Fibroblast of villous mesenchyme (primary cell): Measurements from ENCODE around the gene KLK15. TPM values are rescaled to one million over a fixed set of nuclear protein-coding genes. Genes with fewer than 3 reads are reported as not detected.

ENCODE experiments used
- DNase-seq: peaks from one replicate; pipeline ENCODE4 v3.0.0-alpha.2; 2010; ENCODE audit warnings: low read depth
- H3K4me3 ChIP-seq: 2 replicates; pipeline ENCODE4 v1.5.1; 2011; ENCODE audit warnings: low read depth, mild to moderate bottlenecking, low read length
- total RNA-seq: library from RNA; depleted of rRNA; stranded (reverse); fragments of >200 nt; gene quantifications from 2 replicates; pipeline ENCODE4 v1.2.3, GENCODE V29; 2012
- TF ChIP-seq, protein P1 (sequence below): IDR thresholded peaks from 2 replicates; pipeline ENCODE4 v1.5.1; 2012; ENCODE audit warnings: low read depth, mild to moderate bottlenecking, low read length; ENCODE audit not compliant: insufficient read depth

Gene KLK15
- total RNA-seq, 1 donor, result not detected

DNA sequence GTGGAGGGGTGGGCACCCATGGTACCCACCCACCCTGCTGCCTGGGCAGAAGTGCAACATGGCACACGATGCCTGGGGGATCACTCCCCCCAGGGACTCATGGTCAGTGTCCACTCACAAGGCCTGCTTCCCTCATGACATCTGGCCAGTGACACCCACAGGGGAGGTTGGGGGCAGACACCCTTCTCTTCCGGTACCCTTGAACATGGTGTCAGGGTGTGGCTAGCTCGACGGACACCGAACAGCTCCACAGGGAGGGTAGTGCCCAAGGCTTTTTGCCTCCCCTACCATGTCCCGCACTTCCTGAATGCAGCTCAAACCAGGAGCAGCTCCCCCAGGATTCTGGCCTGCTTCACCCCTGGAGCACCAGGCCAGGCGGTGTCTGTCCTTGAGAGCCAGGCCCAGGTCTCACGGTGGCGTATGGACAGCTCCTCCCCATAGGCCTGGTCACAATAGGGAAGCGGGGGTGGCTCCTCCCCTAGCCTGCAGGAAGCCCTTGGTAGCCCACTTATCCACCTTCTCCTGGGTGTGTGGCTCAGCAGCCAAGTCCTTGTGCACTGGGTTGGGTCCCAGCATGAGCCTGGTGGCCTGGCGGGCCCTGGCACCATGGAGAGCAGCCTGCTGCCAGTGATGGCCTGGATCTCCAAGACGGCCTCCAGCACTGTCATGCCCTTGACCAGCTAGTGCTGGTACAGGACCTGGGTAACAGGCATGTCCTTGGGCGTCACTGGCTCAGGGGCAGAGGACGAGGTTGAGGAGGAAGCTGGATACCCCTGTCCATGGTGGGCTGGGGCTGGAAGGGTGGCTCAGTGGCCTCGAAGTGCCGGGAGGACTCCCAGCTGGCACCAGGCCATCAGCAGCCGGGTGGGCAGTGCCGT is 35.4 kb downstream of the KLK15 start:
- TF ChIP-seq, protein P1, sequence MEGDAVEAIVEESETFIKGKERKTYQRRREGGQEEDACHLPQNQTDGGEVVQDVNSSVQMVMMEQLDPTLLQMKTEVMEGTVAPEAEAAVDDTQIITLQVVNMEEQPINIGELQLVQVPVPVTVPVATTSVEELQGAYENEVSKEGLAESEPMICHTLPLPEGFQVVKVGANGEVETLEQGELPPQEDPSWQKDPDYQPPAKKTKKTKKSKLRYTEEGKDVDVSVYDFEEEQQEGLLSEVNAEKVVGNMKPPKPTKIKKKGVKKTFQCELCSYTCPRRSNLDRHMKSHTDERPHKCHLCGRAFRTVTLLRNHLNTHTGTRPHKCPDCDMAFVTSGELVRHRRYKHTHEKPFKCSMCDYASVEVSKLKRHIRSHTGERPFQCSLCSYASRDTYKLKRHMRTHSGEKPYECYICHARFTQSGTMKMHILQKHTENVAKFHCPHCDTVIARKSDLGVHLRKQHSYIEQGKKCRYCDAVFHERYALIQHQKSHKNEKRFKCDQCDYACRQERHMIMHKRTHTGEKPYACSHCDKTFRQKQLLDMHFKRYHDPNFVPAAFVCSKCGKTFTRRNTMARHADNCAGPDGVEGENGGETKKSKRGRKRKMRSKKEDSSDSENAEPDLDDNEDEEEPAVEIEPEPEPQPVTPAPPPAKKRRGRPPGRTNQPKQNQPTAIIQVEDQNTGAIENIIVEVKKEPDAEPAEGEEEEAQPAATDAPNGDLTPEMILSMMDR, result no peak
- no peak for DNase-seq
- no peak overlapping the region for H3K4me3 ChIP-seq

DNA sequence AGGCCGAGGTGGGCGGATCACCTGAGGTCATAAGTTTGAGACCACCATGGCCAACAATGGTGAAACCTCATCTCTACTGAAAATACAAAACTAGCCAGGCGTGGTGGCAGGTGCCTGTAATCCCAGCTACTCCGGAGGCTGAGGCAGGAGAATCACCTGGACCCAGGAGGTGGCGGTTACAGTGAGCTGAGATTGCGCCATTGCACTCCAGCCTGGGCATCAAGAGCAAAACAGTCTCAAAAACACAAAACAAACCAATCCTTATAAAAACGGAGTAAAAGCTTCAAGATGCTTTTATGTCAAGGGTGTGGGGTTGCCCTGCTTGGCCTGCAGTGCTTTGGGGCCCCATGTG is 36.0 kb downstream of the KLK15 start:
- no peak for DNase-seq
- TF ChIP-seq, protein P1, result no peak
- no peak overlapping the region for H3K4me3 ChIP-seq

DNA sequence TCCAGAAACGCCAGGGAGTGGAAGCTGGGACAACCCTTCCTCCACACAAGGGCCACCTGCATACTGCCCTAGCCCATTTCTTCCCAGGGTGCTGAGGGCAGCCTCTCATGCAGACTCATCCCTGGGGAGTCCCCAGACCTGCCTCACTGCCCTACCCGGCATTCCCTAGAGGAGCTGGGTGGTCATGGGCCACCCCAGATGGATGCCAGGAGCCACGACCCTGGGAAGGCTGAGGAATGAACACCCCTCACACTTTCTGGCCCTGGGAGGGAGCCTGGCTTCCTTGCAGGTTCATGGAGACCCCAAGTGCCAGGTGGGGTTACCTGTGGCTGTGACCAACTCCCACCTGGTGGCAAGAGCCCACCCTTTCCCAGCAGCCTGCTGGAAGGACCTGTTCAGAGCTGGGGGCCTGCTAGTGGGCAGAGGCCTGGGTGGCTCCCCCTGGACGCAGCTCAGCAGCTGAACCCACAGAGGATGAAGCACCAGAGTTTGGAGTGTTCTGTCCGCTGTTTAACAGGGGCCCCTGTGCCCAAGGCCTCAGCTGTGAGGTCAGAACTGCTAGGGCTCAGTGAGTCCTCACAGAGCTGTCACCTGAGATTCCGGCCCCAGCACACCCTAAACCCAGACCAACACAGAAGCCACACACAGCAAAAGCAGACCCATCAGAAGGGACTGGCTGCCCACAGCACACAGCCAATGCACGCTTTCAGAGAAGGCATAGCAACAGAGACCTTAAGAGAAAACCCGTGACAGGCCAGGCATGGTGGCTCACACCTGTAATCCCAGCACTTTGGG is 36.5 kb downstream of the KLK15 start:
- TF ChIP-seq, protein P1, result no peak
- no peak overlapping the region for H3K4me3 ChIP-seq
- no peak for DNase-seq

DNA sequence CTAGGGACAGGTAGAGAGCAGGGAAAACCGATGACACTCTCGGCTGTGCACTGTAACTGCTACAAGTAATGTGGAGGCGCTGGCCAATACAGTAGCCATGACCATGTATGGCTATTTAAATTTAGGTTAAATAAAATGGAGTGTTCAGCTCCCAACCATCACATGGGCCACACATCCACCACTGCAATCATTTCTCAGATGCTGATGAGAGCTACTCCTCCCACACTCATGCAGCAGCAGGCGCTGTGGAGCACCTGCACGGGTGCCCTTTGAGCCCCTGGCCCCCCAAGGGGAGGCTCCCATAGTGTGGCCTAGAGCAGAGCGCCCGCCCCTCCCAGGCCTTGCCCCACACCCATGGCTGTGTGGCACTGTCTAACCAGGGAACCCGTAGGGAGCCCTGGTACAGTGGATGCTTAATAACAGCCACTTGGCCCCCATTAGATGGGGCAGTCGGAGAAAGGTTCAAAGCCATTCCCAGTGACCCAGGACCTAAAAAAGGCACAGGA is 37.2 kb downstream of the KLK15 start:
- no peak overlapping the region for H3K4me3 ChIP-seq
- DNase-seq, result no peak
- TF ChIP-seq, protein P1, result no peak

DNA sequence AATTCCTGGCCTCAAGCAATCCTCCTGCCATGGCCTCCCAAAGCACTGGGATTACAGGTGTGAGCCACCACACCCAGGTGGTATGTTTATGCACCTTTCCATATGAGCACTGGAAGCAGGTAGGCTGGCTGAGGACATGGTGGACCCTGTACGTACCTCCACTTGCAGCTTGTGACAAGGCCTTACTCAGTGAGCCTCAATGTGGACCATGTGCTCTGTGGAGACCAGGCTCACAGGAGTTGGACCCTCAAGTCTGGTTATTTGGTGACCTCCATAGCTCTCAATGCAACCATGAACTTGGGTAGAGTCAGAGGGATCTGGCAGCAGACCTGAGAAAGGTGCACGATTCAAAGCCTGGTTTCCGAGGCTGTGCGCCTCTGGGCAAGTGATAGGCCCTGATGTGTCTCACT is 37.7 kb downstream of the KLK15 start:
- TF ChIP-seq, protein P1, result no peak
- no peak overlapping the region for H3K4me3 ChIP-seq
- no peak for DNase-seq

DNA sequence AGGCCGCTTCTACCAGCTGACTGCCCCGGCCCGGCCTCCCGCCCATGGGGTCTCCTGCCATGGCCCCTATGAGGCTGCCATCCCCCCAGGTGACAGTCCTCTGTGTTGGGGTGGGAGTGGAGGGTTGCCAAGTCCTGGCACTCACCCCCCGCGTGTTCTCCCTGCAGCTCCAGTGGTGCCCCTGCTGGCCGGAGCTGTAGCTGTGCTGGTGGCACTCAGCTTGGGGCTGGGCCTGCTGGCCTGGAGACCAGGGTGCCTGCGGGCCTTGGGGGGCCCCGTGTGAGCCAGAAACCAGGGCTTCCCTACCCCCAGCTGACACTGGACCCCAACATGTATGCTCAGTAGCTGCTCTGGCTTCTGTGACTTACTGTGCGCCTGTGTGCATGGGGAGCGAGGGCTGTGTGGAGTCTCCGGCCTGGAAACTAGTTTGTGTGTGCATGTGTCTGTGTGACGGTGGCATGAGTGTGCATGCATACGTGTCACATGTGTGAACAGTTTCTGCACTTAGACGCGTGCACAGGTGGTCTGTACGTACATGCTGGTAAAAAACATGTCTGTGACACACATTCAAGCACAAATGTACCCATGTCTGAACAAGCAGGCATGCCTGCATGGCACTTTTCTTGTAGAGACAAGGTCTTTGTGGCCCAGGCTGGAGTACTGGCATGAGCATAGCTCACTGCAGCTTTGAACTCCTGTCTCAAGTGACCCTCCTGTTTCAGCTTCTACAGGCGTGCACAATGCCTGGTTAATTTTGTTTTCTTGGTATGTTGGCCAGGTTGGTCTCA is 38.3 kb downstream of the KLK15 start:
- TF ChIP-seq, protein P1, result no peak
- DNase-seq, result no peak
- no peak overlapping the region for H3K4me3 ChIP-seq
